Measurements from ENCODE around the gene MTMR3. TPM values are rescaled to one million over a fixed set of nuclear protein-coding genes. Genes with fewer than 3 reads are reported as not detected.

Gene MTMR3
- total RNA-seq, 1 donor from 2014 or later = 36.9 TPM

- Mint-ChIP-seq H3K27ac (ENCODE audit: unreplicated experiment) (peak overlapping the region; percentile 83), H3K9me3 (ENCODE audit: low read depth) (no peaks in the 10 kb centered on the region), H3K36me3 (ENCODE audit: low read depth) (no peaks in the 10 kb centered on the region), H3K27me3 (ENCODE audit: low read depth) (no peaks in the 10 kb centered on the region), H3K4me1 (ENCODE audit: low read depth) (peaks cover 58% of the 10 kb centered on the region), H3K4me3 (ENCODE audit: unreplicated experiment) (no peak overlapping the region)
- no peak for DNase-seq (ENCODE audit: low spot score)
- TF ChIP-seq, protein P1, sequence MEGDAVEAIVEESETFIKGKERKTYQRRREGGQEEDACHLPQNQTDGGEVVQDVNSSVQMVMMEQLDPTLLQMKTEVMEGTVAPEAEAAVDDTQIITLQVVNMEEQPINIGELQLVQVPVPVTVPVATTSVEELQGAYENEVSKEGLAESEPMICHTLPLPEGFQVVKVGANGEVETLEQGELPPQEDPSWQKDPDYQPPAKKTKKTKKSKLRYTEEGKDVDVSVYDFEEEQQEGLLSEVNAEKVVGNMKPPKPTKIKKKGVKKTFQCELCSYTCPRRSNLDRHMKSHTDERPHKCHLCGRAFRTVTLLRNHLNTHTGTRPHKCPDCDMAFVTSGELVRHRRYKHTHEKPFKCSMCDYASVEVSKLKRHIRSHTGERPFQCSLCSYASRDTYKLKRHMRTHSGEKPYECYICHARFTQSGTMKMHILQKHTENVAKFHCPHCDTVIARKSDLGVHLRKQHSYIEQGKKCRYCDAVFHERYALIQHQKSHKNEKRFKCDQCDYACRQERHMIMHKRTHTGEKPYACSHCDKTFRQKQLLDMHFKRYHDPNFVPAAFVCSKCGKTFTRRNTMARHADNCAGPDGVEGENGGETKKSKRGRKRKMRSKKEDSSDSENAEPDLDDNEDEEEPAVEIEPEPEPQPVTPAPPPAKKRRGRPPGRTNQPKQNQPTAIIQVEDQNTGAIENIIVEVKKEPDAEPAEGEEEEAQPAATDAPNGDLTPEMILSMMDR (IDR thresholded peaks at IDR 0.05) = no peak
These were observed 64.7 kb downstream of the MTMR3 start for GRCh38 chr22:29947410-29948384.

GRCh38 chr22:29948385-29948769 is 65.4 kb downstream of the MTMR3 start:
- no peaks in the 10 kb centered on the region for H3K27me3 Mint-ChIP-seq (ENCODE audit: low read depth)
- H3K4me3 Mint-ChIP-seq (ENCODE audit: unreplicated experiment) = no peak overlapping the region
- H3K9me3 Mint-ChIP-seq (ENCODE audit: low read depth) = no peaks in the 10 kb centered on the region
- H3K36me3 Mint-ChIP-seq (ENCODE audit: low read depth) = no peaks in the 10 kb centered on the region
- TF ChIP-seq, protein P1 (IDR thresholded peaks at IDR 0.05) = no peak
- peak overlapping the region; percentile 83 for H3K27ac Mint-ChIP-seq (ENCODE audit: unreplicated experiment)
- no peak for DNase-seq (ENCODE audit: low spot score)
- peaks cover 56% of the 10 kb centered on the region for H3K4me1 Mint-ChIP-seq (ENCODE audit: low read depth)

DNA sequence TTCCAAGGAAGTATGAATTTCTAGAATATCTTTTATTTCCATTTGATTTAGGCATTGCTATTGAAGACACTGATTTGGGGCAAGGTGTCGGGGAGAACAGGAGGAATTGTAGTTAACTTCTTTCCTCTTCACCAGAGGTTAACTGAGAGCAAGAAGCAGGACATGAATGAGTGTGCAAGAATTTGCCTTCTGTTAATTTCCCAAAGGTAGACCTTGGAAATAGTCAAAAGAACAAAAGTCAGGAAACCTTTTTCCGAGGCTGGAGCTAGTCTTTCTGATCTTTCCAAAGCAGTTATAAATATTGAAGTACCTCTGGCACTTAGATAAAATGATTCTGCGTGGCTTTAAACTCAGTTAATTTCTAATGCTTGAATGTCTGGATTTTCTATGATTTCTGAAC is 66.9 kb downstream of the MTMR3 start:
- Mint-ChIP-seq H3K9me3 (ENCODE audit: low read depth) (no peaks in the 10 kb centered on the region), H3K4me1 (ENCODE audit: low read depth) (peaks cover 47% of the 10 kb centered on the region), H3K27me3 (ENCODE audit: low read depth) (no peaks in the 10 kb centered on the region), H3K4me3 (ENCODE audit: unreplicated experiment) (no peak overlapping the region), H3K36me3 (ENCODE audit: low read depth) (no peaks in the 10 kb centered on the region), H3K27ac (ENCODE audit: unreplicated experiment) (no peak overlapping the region)
- TF ChIP-seq, protein P1 (IDR thresholded peaks at IDR 0.05) = no peak
- no peak for DNase-seq (ENCODE audit: low spot score)

DNA sequence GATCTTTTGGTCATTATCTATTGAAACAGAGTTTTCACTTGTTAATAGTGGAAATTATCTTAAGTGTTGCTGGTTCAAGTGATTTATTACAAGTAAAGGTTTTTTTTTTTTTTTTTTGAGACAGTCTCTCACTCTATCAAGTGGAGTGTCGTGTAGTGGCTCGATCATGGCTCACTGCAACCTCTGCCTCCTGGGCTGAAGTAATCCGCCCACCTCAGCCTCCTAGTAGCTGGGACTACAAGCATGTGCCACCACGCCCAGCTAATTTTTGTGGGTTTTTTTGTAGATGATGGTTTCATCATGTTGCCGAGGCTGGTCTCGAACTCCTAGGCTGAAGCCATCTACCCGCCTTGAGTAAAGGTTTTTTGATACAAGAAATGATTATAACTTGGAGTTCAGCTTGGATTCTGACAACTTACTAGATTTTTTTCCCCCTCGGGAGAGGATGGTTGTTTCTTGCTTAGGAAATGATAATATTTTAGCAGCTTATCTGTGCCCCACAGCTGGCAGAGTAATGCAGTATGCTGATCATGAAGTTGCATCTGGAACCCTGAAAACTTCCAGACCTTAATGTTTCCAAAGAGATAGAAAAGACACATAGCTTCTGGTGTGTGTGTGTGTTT is 68.9 kb downstream of the MTMR3 start:
- H3K4me1 Mint-ChIP-seq (ENCODE audit: low read depth) = peaks cover 40% of the 10 kb centered on the region
- H3K9me3 Mint-ChIP-seq (ENCODE audit: low read depth) = no peaks in the 10 kb centered on the region

More for the DNA sequence above, 68.9 kb downstream of the MTMR3 start:
- H3K4me3 Mint-ChIP-seq (ENCODE audit: unreplicated experiment) = no peak overlapping the region
- no peak for DNase-seq (ENCODE audit: low spot score)
- H3K27me3 Mint-ChIP-seq (ENCODE audit: low read depth) = no peaks in the 10 kb centered on the region
- no peaks in the 10 kb centered on the region for H3K36me3 Mint-ChIP-seq (ENCODE audit: low read depth)
- H3K27ac Mint-ChIP-seq (ENCODE audit: unreplicated experiment) = no peak overlapping the region
- TF ChIP-seq, protein P1 (IDR thresholded peaks at IDR 0.05) = no peak
